Measurements from ENCODE around the gene CEACAM6. TPM values are rescaled to one million over a fixed set of nuclear protein-coding genes. Genes with fewer than 3 reads are reported as not detected.
"Not testable (repeated sequence)": the region's sequence is repeated elsewhere in the genome, so short reads cannot be mapped to it uniquely, and the experiment has no call there.

The CEACAM6 gene
- total RNA-seq, 1 experiment from 2014 or later: 0.37 TPM

- CTCF ChIA-PET: interaction anchor here (0.5 to 6.0 kb wide), 74 partner anchors 9 to 701 kb away, joined by 3 to 131 read pairs (median 5); partner anchors contain the start of genes CEACAM3, CEACAM5, CEACAM7 and DMAC2
- ATAC-seq (peak; percentile 50; the same call in 1 of the 2 replicates), DNase-seq (ENCODE audit: low spot score) (peak; percentile 82)
- Mint-ChIP-seq H3K4me3 (no peak overlapping the region), H3K27ac (no peak overlapping the region), H3K36me3 (no peaks in the 10 kb centered on the region), H3K4me1 (peaks cover 2% of the 10 kb centered on the region; the same call in 1 of the 2 replicates), H3K27me3 (ENCODE audit: low read depth) (peaks cover 14% of the 10 kb centered on the region), H3K9me3 (no peaks in the 10 kb centered on the region)
- POLR2A ChIA-PET: interaction anchor here (1.0 kb wide), 1 partner anchor 13 kb away, joined by 6 read pairs; no protein-coding TSS in a partner anchor
- no peak for TF ChIP-seq FOXK1 (CRISPR knock-in tag; IDR thresholded peaks at IDR 0.05)
- TF ChIP-seq, protein P1, sequence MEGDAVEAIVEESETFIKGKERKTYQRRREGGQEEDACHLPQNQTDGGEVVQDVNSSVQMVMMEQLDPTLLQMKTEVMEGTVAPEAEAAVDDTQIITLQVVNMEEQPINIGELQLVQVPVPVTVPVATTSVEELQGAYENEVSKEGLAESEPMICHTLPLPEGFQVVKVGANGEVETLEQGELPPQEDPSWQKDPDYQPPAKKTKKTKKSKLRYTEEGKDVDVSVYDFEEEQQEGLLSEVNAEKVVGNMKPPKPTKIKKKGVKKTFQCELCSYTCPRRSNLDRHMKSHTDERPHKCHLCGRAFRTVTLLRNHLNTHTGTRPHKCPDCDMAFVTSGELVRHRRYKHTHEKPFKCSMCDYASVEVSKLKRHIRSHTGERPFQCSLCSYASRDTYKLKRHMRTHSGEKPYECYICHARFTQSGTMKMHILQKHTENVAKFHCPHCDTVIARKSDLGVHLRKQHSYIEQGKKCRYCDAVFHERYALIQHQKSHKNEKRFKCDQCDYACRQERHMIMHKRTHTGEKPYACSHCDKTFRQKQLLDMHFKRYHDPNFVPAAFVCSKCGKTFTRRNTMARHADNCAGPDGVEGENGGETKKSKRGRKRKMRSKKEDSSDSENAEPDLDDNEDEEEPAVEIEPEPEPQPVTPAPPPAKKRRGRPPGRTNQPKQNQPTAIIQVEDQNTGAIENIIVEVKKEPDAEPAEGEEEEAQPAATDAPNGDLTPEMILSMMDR (IDR thresholded peaks at IDR 0.05): peak; percentile 97
Measured at GRCh38 chr19:41753159-41753558, 2.2 kb upstream of the CEACAM6 start.

GRCh38 chr19:41753936-41754529 is 1.3 kb upstream of the CEACAM6 start:
- peak; percentile 81 for ATAC-seq
- POLR2A ChIA-PET: no interaction called here
- TF ChIP-seq, protein P1 (IDR thresholded peaks at IDR 0.05): peak; percentile 74
- TF ChIP-seq FOXK1 (CRISPR knock-in tag; IDR thresholded peaks at IDR 0.05): no peak
- H3K36me3 Mint-ChIP-seq: no peaks in the 10 kb centered on the region
- H3K9me3 Mint-ChIP-seq: no peaks in the 10 kb centered on the region
- peaks cover 6% of the 10 kb centered on the region for H3K27me3 Mint-ChIP-seq (ENCODE audit: low read depth)
- H3K4me3 Mint-ChIP-seq: no peak overlapping the region
- CTCF ChIA-PET: interaction anchor here (0.6 to 6.0 kb wide), 47 partner anchors 9 to 426 kb away, joined by 3 to 131 read pairs (median 10); partner anchors contain the start of genes CEACAM3, CEACAM5, CEACAM7 and DMAC2
- peak; percentile 79 for DNase-seq (ENCODE audit: low spot score)
- peaks cover 2% of the 10 kb centered on the region; the same call in 1 of the 2 replicates for H3K4me1 Mint-ChIP-seq
- H3K27ac Mint-ChIP-seq: peak overlapping the region; percentile 48; the same call in 1 of the 2 replicates

DNA sequence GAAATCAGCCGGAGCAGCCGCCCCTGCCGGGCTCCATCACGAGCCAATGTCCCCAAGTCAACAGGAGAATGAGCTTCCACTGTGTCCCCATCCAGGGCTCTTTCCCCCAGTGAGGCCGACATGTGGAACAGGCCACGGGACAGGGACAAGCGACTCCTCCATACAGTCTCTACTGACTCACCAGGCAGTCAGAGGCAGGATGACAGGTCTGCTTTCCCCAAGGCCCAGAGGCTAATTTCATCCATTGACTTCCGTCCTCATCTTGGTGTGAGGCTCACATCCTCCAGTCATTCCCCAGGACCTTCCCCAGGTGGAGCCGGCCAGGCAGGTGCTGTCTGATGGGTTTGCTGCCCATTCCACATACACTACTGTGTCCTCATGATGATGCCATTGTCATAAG is 3.5 kb downstream of the CEACAM6 start:
- DNase-seq (ENCODE audit: low spot score) (no peak), ATAC-seq (no peak)
- Mint-ChIP-seq H3K27me3 (ENCODE audit: low read depth) (peaks cover 25% of the 10 kb centered on the region), H3K4me3 (no peak overlapping the region), H3K9me3 (no peaks in the 10 kb centered on the region), H3K36me3 (no peaks in the 10 kb centered on the region), H3K27ac (no peak overlapping the region), H3K4me1 (peaks cover under 1% of the 10 kb centered on the region; the same call in 1 of the 2 replicates)
- TF ChIP-seq TCF7 (CRISPR knock-in tag; IDR thresholded peaks at IDR 0.05; ENCODE audit: low read depth) (no peak), NR1H2 (CRISPR knock-in tag; IDR thresholded peaks at IDR 0.05) (no peak), ZNF416 (CRISPR knock-in tag; IDR thresholded peaks at IDR 0.05) (no peak), JAZF1 (CRISPR knock-in tag; IDR thresholded peaks at IDR 0.05) (no peak), CREB1 (CRISPR knock-in tag; IDR thresholded peaks at IDR 0.05) (no peak), ZNF423 (CRISPR knock-in tag; IDR thresholded peaks at IDR 0.05) (no peak)
- ChIA-PET CTCF (interaction anchor here (1.2 kb wide), 1 partner anchor 57 kb away, joined by 4 read pairs; no protein-coding TSS in a partner anchor), POLR2A (no interaction called here)

GRCh38 chr19:41767115-41767514 is 11.8 kb downstream of the CEACAM6 start:
- no peak for TF ChIP-seq CREB1 (CRISPR knock-in tag; IDR thresholded peaks at IDR 0.05)
- Mint-ChIP-seq H3K36me3 (peaks cover 2% of the 10 kb centered on the region; the same call in 1 of the 2 replicates), H3K27ac (no peak overlapping the region), H3K27me3 (ENCODE audit: low read depth) (peaks cover 19% of the 10 kb centered on the region), H3K4me1 (no peaks in the 10 kb centered on the region), H3K4me3 (no peak overlapping the region), H3K9me3 (peaks cover 12% of the 10 kb centered on the region; the same call in 1 of the 2 replicates)
- ATAC-seq: no peak
- ChIA-PET POLR2A (no interaction called here), CTCF (interaction anchor here (1.0 to 2.5 kb wide), 2 partner anchors 14 to 60 kb away, joined by 3 to 17 read pairs; no protein-coding TSS in a partner anchor)
- no peak for DNase-seq (ENCODE audit: low spot score)

DNA sequence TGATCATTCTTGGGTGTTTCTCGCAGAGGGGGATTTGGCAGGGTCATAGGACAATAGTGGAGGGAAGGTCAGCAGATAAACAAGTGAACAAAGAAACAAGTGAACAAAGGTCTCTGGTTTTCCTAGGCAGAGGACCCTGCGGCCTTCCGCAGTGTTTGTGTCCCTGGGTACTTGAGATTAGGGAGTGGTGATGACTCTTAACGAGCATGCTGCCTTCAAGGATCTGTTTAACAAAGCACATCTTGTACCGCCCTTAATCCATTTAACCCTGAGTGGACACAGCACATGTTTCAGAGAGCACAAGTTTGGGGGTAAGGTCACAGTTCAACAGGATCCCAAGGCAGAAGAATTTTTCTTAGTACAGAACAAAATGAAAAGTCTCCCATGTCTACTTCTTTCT is 12.8 kb downstream of the CEACAM6 start:
- POLR2A ChIA-PET: not testable (repeated sequence)

More for the DNA sequence above, 12.8 kb downstream of the CEACAM6 start:
- CTCF ChIA-PET: interaction anchor here (2.5 kb wide), 1 partner anchor 15 kb away, joined by 17 read pairs; no protein-coding TSS in a partner anchor
- not testable (repeated sequence) for ATAC-seq; H3K27ac Mint-ChIP-seq; H3K36me3 Mint-ChIP-seq; H3K4me3 Mint-ChIP-seq; DNase-seq (ENCODE audit: low spot score); H3K4me1 Mint-ChIP-seq
- peaks cover 12% of the 10 kb centered on the region; the same call in 1 of the 2 replicates for H3K9me3 Mint-ChIP-seq
- H3K27me3 Mint-ChIP-seq (ENCODE audit: low read depth): peaks cover 18% of the 10 kb centered on the region
